Fibroblast of mammary gland (primary cell): ENCODE results near the gene APOBEC3F.
A peak's percentile ranks its signal among the peaks of the same experiment; 100 is the strongest.
"Not testable (repeated sequence)": the region's sequence is repeated elsewhere in the genome, so short reads cannot be mapped to it uniquely, and the experiment has no call there.

Source experiments
- DNase-seq: peaks from one replicate; pipeline ENCODE4 v3.0.0-alpha.2; 2010; ENCODE audit warnings: low read depth
- H3K4me3 ChIP-seq: 2 replicates; pipeline ENCODE4 v1.5.1; 2011; ENCODE audit warnings: low read depth, mild to moderate bottlenecking, low read length, moderate library complexity; ENCODE audit not compliant: control insufficient read depth
- TF ChIP-seq, protein P1 (sequence below): conservative IDR thresholded peaks from 2 replicates; pipeline ENCODE4 v1.5.1; 2011; ENCODE audit warnings: low read depth, low read length, inconsistent platforms; ENCODE audit not compliant: control insufficient read depth, insufficient read depth

The APOBEC3F gene

DNA sequence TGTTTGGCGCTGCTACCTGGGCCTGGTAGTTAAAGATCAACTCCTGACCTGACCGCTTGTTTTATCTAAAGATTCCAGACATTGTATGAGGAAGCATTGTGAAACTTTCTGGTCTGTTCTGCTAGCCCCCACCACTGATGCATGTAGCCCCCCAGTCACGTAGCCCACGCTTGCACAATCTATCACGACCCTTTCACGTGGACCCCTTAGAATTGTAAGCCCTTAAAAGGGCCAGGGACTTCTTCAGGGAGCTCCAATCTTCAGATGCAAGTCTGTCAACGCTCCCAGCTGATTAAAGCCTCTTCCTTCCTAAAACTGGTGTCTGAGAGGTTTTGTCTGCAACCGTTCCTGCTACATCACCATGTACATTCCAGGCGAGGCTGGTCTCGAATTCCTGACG lies 15.0 kb downstream of the APOBEC3F start:
- TF ChIP-seq, protein P1, sequence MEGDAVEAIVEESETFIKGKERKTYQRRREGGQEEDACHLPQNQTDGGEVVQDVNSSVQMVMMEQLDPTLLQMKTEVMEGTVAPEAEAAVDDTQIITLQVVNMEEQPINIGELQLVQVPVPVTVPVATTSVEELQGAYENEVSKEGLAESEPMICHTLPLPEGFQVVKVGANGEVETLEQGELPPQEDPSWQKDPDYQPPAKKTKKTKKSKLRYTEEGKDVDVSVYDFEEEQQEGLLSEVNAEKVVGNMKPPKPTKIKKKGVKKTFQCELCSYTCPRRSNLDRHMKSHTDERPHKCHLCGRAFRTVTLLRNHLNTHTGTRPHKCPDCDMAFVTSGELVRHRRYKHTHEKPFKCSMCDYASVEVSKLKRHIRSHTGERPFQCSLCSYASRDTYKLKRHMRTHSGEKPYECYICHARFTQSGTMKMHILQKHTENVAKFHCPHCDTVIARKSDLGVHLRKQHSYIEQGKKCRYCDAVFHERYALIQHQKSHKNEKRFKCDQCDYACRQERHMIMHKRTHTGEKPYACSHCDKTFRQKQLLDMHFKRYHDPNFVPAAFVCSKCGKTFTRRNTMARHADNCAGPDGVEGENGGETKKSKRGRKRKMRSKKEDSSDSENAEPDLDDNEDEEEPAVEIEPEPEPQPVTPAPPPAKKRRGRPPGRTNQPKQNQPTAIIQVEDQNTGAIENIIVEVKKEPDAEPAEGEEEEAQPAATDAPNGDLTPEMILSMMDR = no peak
- DNase-seq = no peak

DNA sequence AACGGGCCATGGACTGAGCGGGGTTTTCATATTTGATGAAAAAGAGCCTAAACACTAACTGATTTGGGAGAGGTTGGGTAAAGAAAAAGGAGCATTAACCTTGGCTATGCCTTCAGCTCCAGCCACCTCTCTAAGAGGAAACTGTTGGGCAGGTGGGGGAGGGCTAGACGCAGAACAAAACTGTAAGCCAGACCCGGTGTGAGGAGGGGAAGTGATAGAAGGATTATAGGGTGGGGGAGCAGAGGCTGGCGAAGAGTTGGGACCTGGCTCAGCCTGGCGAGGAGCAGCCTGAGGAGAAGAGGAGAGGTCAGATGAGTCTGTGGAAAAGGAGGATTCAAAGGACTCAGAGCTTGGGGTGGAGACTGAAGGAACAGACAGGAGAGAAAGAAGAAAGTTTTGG lies 20.6 kb downstream of the APOBEC3F start:
- not testable (repeated sequence) for H3K4me3 ChIP-seq, DNase-seq

More for the DNA sequence above, 15.0 kb downstream of the APOBEC3F start:
- H3K4me3 ChIP-seq = no peak overlapping the region

DNA sequence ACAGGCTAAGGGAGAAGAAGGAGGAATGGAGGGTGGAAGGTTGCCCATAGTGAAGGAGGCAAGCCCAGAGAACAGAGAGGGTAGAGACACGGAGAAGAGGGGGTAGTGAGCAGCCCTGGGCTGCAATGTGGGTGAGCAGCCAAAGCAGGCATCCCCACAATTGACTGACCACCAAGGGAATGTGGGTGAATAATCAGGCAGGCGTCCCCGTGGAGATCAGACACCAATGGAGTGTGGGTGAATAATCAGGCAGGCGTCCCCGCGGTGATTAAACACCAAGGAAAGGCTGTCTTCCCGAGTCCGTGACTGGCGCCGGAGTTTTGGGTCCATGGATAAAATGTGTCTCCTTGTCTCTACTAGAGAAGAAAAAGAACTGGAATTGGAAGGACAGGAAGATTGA lies 21.3 kb downstream of the APOBEC3F start:
- not testable (repeated sequence) for DNase-seq, H3K4me3 ChIP-seq

DNA sequence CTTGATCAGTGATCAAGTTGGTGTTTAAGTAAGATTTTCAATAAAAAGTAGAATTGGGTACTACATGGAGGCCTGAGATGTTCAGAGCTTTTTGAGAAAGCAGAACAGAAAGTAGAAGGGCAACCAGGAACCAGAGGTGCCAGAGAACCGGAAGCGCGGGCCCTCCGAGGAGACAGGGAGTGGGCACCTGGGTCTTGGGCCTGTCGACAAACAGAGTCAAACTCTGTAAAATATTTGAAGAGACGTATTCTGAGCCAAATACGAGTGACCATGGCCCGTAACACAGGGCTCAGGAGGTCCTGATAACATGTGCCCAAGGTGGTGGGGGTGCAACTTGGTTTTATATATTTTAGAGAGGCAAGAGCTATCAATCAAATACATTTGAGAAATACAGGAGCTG lies 23.2 kb downstream of the APOBEC3F start:
- not testable (repeated sequence) for H3K4me3 ChIP-seq, DNase-seq

DNA sequence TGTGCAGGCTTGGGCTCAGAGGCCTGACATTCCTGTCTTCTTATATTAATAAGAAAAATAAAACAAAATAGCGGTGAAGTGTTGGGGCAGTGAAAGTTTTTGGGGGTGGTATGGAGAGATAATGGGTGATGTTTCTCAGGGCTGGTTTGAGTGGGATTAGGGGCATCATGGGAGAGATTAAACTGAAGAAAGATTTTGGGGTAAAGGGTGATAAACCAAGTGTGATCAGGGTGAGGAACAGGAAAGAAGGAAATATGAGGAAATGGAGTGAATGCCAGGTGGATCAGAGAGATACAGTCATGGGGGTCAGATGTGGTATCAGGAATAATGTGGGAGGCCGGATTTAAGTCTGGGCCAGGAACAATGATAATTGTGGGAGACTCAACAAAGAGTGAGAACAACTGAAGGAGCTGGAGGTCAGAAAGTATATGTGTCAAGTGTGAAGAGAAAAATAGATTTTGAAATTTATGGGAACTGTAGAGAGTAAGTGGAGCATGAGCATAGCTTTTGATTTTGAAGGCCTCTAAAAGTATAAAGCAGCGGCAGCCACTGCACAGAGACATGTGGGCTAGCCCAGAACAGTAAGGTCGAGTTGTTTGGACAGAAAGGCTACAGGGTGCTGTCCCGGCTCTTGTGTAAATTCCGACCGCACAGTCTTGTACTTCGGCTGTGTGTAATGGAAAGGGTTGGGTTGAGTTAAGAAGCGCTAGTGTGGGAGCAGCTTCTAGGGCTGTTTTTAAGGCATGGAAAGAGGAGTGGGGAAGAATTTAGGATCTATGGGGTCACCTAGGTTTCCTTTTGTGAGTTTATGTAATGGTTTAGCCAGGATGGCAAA lies 26.0 kb downstream of the APOBEC3F start:
- DNase-seq, H3K4me3 ChIP-seq: not testable (repeated sequence)

DNA sequence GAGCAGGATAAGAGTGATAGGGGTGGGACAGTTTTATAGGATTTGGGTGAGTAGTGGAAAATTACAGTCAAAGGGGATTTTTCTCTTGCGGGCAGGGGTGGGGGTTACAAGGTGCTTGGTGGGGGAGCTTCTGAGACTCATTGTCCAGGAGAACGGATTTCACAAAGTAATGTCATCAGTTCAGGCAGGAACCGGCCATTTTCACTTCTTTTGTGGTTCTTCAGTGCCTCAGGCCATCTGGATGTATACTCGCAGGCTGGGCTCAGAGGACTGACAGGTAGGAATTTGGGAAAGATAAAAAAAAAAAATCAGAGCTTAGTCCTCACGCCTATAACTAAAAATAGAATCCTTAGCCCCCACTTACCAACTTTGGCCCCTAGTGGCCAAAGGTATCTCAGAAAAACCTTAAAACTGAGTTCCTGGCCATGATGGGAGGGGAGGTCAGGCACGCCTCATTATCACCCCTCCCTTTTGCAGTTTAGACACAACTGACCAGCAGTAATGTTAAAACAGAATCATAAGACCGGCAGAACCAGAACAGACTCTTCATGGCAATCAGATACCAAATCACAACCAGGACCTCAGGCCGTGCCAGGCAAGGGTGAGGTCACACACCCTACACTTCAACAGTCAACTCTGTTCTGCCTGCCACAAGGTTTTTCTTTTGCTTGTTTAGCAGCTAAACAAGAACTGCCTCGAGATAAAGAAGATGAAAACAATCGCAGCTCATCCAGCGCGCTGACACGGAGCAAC lies 27.5 kb downstream of the APOBEC3F start:
- TF ChIP-seq, protein P1 = no peak
- no peak overlapping the region for H3K4me3 ChIP-seq
- no peak for DNase-seq

DNA sequence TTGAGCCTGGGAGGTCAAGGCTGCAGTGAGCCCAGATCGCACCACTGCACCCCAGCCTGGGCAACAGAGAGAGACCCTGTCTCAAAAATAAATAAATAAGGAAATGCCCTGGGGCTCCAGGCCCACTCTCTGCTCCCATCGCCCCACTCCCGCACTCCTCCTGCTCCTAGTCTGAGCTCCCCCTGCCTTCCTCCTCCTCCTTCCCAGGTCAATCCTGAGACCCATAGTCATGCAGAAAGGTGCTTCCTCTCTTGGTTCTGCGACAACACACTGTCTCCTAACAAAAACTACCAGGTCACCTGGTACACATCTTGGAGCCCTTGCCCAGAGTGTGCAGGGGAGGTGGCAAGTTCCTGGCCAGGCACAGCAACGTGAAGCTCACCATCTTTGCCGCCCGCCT lies 29.5 kb downstream of the APOBEC3F start:
- no peak for DNase-seq
- H3K4me3 ChIP-seq = no peak overlapping the region
- TF ChIP-seq, protein P1 = no peak

DNA sequence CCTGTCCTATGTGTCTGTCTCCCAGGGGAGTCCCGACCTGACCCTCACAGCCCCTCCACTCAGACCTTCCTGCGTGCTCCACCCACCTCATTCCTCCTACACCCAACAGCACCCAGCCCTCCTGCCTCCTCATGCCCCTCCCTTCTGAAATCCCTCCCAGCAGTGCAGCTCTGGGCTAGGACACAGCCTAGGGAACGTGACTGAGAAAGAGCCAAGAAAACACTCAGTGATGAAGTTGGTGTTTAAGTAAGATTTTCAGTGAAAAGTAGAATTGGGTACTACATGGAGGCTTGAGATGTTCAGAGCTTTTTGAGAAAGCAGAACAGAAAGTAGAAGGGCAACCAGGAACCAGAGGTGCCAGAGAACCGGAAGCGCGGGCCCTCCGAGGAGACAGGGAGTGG lies 31.9 kb downstream of the APOBEC3F start:
- not testable (repeated sequence) for H3K4me3 ChIP-seq

DNA sequence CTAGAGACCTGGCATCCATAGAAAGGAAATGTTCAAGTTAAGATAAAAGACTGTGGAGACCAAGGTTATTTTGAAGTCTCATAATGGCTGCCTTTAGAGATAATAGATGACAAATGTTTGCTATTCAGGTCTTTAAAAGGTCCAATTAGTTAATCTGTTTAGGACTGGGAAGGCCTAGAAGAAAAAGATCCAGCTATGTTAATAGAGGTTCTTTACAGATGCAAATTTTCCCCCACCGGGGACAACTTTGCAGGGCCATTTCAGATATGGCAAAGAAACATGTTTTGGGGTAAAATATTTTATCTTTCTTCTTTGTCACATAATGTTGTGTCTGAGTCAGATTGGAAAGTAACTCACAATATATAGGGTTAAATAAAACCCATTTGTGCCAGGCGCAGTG lies 33.3 kb downstream of the APOBEC3F start:
- TF ChIP-seq, protein P1 = no peak
- no peak overlapping the region for H3K4me3 ChIP-seq
- DNase-seq = no peak

More for the DNA sequence above, 31.9 kb downstream of the APOBEC3F start:
- DNase-seq = not testable (repeated sequence)

DNA sequence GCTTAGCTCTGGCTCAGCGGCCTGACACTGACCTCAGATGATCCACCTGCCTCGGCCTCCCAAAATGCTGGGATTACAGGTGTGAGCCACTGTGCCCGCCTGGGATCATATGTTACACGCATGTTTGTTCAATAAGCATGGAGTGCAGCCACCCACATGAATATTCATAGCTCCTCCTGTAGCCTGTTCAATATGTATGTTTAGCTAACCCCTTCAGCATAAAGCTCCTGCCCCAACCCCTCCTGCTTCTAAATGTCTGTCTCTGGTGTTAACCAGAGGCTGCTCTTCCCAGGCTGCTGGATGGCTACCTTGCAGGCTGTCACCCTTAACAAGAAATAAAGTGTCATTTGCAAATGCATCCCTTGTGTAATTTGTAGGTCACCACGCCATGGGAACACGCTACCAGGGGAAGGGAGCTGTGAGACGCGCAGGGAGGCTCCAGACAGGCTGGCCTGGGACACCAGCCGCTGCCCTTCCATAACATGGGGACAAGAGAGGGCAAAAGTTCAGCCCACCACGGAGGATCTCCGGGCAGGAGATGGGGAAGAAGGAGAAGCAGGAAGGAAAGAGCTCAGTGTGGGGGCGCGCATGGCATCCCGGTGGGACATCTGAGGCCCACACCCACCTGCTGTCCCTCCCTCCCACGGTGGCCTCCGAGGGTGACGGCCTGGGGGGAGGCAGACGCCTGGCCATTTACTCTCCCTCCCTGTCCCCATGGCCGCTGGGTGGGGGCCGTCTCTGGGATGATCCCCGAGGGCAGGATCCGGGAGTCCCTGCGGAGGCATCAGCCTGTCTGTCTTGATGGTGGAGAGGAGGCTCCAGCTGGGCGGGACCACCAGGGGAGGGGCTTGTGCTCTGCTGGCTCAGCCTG lies 35.7 kb downstream of the APOBEC3F start:
- not testable (repeated sequence) for H3K4me3 ChIP-seq, DNase-seq

DNA sequence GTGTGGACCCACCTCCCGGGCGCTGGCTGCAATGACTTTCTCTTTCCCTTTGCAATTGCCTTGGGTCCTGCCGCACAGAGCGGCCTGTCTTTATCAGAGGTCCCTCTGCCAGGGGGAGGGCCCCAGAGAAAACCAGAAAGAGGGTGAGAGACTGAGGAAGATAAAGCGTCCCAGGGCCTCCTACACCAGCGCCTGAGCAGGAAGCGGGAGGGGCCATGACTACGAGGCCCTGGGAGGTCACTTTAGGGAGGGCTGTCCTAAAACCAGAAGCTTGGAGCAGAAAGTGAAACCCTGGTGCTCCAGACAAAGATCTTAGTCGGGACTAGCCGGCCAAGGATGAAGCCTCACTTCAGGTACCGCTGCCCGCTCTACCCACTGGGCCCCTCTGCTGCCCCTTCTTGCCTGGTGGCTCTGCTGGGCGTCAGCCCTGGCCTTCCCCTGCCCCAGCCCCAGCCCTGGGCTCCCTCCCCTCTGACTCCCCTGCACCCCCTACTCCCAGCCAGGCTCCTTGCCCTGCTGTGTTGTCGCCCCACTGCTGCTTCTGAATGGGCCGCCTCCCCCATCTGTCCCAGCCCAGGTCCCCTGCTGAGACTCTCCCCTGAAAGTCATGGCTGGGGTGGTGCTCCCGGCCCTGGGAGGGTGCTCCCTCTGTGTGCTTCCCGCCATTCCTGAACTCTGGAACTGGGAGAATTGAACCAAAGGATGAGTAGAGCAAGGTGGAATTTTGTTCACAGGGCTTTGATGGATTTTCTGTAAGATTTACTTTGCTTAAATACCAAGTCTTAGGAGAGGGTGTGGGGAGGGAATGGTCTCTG lies 36.6 kb downstream of the APOBEC3F start, which contains the start of gene APOBEC3G:
APOBEC3G (plus strand) TSS at position 250 of the 815 bp plus-strand sequence; CDS start at position 337, 87 bp downstream.
- DNase-seq = peak; percentile 58
- peak within 1 kb of the TSS; percentile 43 for H3K4me3 ChIP-seq

DNA sequence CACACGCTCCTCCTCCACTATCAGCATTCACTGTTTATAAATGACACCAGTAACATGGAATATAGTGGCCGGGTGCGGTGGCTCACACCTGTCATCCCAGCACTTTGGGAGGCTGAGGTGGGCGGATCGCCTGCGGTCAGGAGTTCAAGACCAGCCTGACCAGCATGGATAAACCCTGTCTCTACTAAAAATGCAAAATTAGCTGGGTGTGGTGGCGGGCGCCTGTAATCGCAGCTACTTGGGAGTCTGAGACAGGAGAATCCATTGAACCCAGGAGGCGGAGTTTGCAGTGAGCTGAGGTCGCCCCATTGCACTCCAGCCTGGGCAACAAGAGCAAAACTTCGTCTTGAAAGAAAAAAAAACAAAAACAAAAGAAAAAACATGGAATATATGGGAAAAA lies 37.2 kb downstream of the APOBEC3F start:
- DNase-seq = not testable (repeated sequence)
- H3K4me3 ChIP-seq = peak overlapping the region; percentile 43
